HG03108 (cell line): Measurements from ENCODE around the gene KCNV2.
A peak's percentile ranks its signal among the peaks of the same experiment; 100 is the strongest.

Experiments
- ATAC-seq: cut with Tn5 transposase; IDR thresholded peaks from one replicate; pipeline ENCODE4 v1.9.1; 2021; ENCODE audit warnings: moderate library complexity; ENCODE audit not compliant: unreplicated experiment

Gene KCNV2

DNA sequence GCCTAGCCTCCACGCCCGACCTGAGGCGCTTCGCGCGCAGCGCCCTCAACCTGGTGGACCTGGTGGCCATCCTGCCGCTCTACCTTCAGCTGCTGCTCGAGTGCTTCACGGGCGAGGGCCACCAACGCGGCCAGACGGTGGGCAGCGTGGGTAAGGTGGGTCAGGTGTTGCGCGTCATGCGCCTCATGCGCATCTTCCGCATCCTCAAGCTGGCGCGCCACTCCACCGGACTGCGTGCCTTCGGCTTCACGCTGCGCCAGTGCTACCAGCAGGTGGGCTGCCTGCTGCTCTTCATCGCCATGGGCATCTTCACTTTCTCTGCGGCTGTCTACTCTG, 1.4 kb downstream of the KCNV2 start:
- ATAC-seq, result no peak

DNA sequence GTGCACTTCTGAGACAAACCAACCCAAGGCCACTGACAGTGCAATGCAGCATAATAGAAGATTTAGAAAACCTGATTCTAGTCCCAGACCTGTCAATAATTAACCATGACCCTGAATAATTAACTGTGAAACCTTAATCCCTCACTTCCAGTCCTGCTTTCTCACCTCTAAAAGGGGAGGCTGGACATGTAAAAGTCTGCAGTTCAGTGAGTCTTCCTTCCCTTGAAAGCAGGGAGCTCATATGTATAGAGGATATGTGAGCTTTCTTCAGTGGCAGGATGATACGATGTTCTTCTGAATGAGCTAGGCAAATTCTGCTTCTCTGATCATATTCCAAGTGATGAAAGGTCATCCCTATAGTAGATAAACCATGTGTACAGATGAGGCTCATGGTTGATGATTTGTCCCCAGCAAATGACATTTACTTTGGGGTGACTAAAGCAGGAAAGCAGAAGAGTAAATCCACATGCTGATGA, 2.9 kb downstream of the KCNV2 start:
- ATAC-seq, result no peak

DNA sequence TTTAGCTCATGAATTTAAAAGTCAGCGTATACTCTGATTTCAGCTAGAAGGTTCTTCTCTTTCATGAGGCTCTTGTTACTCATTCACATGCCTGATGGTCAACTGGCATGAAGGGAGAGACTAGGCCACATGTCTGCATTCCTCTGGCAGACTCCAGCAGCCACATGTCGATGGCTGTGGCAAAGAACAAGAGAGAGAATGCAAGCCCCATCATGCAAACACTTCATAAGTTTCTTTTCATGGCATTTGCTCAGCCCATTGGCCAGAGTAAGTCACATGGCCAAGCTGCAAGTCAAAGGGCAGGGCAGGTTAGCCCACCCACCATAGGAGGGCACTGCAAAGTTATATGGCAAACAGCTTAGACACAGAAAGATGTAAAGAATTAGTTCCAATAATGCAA, 5.4 kb downstream of the KCNV2 start:
- ATAC-seq, result no peak

DNA sequence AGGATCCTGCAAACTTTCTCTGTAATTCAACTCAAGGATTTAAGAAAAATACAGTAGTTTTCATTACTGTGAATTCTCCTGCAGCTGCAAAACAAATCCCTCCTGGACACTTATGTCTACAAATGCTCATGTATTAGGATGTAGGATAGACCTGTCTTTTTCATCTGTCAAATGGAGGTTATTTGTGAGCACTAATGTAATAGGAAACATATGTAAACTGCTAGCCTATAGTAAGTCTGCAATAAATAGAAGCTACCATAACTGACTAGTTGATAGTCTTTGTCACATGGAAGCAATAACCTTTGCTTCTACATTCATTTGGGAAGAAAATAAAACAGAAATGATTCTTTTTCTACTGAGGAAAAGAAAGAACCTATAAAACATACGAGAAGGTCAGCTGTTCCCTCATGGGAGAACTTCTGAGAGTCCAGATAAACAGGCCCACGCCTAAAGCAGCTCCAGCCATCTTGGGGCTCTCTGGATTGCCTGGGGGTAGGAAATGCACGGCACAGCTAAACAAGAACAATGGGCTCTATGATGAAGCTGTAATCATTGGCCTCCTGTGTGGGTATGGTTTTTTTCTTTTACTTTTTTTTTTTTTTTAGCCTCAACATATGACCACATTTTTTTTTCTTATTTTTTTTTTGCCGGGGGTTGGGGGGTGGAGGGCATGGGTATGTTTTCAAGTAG, 6.2 kb downstream of the KCNV2 start:
- ATAC-seq, result no peak

DNA sequence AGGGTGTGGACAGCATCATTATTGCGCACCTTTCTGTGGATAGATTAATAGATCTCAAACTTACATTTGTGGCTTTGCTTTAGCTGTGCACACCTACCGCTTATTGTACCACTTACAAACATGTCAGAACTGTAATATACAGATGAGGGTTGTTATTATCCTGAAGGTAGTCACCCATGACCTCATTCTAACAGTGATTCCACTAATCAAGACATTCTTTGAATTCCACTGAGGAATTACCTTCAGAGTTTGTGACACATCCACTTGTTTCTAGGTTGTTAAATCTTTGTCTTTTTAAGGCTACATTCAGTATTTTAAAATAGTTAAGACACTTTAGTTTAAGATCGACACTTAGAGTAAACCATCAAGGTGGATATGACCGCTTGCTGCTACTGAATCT, 7.8 kb downstream of the KCNV2 start:
- ATAC-seq, result no peak

DNA sequence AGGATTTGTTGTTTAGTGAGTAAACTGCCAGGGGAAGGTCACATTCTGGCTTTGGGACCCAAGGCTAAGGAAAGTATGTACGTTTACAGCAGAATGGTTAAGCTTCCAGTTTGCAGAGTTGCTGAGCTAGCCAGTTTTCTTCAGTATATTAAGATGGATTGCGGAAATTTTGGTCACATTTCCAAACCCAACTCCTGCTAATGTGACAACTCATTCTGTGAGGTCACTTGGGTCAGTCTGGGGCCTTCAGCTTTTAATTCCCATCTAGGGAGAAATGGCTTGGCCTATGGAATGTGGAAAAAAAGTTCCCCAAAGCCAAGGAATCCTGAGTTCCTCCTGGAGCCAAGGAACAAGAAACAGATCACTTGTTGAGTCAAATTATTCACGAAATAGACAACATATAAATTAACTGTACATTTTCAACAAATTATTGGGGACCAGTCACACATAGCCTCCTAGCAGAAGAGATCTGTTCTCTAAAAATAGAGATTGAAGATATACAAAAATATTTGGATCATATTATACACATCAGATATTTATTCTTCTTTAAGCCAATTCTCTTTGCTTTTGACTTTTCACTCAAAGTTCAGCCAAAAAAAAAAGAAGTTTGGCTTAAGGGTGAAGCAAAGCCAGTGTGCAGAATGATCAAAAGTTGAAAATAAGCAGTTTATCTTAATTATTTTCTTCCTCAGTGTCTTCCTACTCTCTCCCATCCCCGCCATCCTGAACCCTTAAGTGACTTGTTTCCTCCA, 8.8 kb downstream of the KCNV2 start:
- no peak for ATAC-seq

DNA sequence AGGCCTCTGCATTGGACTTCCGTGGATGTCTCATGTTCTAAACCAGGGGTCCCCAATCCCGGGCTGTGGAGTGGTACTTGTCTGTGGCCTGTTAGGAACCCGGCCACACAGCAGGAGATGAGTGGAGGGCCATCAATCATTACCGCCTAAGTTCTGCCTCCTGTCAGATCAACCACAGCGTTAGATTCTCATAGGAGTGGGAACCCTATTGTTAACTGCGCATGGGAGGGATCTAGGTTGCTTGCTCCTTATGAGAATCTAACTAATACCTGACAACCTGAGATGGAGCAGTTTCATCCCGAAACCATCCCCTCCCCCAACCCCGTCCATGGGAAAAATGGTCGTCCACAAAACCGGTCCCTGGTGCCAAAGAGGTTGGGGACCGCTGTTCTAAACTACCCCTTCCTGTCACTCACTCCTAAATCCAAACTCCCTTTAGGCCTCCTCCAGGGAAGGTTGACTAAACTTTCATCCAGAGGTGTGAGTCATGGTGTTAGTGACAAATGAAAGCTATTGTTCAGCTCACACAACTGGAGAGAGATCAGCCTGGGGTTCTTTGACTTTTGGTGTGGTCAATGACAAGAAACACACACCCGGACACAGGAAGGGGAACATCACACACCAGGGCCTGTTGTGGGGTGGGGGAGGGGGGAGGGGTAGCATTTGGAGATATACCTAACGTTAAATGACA, 9.5 kb downstream of the KCNV2 start:
- no peak for ATAC-seq

DNA sequence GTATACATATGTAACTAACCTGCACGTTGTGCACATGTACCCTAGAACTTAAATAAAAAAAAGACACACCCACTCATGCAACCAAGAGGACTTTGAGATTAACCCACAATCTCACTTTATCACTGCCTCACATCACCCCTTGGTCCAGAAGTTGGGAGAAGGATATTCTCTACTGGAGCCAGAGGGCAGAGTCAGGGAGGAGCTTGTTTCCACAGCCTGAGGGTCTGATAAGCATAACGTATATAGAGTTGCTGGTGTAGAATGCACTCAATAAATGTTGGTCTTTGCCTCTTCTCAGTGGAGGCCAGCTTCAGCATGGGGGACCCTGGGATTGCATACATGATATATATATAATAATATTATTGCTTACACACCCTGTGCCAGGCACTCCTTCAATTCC, 10.1 kb downstream of the KCNV2 start:
- ATAC-seq, result no peak

DNA sequence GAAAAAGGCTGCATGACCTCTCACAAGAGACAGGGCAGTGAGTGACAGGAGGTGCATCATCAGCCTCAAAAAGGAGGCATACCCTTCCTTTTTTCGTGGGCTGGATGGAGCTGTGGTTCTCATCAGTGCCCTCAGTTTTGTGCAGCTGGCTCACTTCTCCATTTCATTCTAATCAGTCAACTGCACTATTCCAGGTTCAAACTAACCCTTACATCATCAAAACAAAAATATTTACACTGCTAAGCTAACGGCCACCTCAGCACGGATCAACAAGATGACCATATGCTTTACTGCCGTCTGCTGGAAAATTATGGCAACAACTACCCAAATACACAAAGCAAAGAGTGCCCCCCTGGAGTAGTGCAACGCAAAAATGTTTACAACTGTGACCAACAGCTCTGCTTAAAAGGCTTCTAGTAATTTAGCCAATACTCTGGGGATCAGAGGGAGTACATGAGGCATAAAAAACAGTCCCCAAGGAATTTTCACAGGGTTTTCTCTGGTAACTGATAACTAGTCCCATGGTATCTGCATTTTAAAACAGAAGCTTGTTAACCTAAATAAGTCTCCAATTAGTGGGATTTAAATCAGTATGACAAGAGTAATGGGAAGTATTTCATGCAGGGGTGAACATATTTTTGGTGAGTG, 10.8 kb downstream of the KCNV2 start:
- peak; percentile 80 for ATAC-seq

DNA sequence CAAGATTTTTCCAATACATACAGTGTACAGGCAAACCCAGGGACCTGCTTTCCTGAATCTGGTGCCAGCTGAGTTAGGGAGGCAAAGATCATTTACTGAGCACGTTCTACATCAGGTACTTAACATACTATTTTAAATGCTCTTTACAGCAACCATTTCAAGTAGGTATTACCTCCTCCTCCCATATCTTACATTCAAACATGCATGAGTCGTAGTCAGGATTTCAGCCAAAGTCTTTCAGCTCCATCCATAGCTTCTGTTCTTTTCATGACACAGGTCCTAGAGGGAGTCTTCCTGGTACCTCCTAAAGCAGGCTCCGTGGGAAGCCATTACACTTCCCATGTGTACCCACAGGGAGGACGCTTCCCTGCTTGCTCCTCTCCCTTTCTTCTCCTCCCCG, 11.7 kb downstream of the KCNV2 start:
- no peak for ATAC-seq

DNA sequence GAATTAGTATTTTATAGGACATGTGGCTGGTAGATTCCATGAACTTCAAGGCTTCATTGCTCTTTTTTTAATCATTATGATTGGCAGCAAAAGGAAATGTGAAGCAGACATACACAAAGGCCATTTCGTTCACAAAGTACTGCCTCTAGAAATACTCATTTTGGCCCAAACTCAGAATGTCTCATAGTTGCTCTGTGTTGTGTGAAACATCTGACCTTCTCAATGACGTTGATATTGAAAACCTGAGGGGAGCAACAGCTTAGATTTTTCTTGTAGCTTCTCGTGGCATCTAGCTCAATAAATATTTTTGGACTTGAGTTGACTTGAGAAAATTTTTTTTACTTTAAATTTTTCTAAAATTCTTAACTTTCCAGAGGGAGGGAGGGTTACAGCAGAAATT, 12.4 kb downstream of the KCNV2 start:
- no peak for ATAC-seq

DNA sequence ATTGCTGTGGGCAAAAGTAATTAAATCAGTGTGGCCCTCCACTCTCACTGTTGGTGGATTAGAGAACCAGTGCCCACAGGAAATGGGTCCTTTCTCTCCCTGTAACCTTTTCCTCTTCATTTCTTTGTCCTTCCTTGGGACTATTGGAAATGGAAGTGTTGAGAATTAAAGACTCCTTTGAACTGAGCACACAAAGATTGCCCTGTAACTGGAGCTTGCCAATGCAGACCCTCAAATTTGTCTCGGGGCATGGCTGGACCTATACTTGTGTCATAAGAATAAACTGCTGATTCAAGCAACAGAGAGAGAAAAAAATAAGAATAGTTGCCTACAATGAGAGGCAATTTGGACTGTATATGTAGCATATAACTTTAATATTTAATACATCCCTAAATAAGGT, 13.7 kb downstream of the KCNV2 start:
- no peak for ATAC-seq

DNA sequence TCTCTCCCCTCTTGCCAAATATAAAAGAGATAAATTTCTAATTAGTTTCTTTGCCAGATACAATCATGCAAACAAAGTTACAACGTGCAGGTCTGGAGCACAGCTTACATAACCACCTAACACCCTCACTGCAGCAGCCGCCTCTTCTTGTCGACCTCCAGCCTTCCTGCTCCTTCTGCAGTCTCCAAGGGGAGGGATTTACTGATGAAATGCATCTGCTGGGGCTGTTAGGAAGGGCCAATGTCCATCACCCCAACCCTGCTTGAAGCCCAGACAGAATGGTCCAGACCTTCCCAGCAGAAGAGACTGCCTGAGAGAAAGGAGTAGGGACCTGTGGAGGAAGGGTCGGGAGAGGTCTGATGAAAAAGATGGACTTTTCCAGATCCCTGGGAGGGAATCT, 15.2 kb downstream of the KCNV2 start:
- ATAC-seq, result no peak

DNA sequence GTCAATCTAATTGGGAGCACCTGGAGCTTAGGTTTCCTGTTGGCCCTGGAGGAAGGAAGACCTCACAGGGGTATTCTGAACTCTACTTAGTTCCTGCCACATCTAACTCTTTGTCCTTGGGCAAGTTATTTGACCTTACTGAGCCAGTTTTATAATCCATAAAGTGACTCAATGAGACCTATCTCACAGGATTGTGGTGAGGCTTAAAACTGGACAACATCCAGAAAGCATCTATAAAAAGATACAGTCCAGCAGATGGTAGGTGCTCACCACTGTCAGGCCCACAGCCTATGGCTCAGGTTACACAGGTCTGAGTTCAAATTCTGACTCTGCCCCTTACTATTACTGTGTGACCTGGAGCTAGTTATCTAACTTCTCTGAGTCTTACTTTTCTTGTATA, 23.3 kb downstream of the KCNV2 start:
- no peak for ATAC-seq

DNA sequence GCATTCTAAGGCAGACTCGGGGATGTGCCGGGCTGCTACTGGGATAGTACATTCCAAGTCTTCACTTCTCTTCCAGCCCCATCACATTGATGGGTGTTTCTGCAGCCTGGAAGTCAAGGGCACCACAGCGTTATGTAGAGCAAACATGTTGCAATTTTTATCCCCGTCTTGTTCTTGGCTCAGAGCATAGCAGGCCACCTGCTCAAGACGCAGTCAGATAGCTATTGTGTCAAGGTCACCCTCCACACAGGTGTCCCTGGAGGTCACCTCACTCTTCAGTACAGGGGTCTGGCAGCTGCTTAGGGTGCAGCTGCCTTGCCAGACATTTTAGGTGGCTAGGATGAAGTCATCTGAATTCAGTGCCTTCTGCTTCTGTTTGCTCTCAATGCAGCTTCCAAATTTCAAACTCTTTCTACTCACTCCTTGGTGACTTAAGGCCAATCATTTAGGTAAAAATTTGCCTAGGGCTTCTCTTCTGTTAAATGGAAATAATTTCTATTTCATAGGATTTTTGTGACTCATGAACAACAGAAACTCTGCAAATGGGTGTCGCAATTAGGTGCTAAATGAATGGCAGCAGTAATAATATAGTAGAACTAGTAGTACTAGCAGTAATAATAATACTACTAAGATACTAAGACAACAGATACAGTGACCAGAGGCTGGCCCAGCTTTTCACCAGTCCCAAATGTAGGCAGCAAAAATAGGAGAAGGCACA, 24.3 kb downstream of the KCNV2 start:
- no peak for ATAC-seq

DNA sequence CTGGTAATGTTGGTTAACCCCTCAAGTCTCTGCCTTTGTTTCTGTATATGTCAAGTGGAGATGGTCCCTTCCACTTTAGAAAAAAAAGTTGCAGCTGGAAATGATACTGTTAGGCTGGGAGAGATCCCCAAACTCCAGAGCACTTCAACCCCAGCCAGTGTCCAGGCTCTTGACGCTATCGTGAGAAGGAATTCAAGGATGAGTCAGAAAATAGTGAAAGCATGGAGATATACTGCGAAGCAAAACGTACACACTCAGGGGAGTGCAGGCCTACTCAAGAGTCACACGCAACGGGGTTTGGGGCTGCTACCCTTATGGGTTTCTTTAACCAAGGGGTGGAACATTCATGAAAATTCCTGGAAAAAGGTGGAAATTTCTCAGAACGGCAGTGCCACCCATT, 24.9 kb downstream of the KCNV2 start:
- no peak for ATAC-seq

DNA sequence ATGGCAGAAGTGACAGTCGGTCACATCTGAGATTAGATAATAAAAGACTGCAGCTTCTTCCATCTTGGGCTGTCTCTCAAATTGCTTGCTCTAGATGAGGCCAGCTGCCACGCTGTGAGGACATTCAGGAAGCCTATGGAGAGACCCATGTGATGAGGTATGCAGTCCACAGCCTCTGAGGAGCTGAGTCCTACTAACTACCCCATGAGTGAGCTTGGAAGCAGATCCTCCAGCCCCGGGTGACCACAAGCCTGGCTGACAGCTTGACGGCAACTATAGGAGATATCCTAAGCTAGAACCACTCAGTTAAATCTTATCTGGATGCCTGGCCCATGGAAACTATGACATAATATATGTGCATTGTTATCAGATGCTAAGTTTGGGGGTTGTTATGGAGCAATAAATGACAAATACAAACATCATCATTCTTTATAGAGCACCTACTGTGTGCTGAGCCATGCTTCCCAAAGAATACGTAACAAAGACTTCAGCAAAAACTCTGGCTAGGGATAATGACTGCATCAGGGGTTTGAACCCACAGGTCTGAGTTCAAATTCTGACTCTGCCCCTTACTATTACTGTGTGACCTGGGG, 26.7 kb downstream of the KCNV2 start:
- no peak for ATAC-seq

DNA sequence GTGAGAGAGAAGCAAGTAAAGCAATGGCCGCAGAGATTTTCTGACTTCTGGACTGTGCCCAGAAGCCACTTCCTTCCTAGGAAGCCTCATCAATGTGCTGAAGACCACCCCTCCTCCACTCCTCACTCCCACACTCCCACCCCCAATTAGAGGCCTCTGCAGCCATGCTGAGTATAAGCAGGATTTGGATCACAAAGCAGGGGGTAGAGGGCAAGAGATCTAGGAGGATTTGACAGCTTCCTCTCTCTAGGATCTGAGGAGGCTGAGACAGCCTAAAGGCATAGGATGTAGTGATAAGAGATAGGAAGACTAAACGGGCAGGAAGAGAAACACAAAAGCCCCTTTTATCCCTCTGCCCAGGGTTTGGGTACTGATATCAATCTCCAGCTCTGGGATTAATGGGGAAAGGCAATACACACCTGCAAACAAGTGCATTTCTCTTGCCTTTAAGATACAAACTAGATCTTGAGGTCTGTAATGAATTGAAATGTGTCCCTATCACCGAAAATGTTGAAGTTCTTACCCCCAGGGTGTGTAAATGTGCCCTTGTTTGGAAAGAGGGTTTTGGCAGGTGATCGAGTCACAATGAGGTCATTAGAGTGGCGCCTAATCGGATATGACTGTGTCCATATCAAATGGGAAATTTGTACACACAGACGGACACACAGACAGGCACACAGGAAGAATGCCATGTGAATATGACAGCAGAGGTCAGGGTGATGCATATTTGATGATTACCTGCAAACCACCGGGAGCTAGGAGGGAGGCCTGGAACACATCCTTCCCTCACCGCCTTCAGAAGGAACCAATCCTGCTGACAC, 28.5 kb downstream of the KCNV2 start:
- no peak for ATAC-seq

DNA sequence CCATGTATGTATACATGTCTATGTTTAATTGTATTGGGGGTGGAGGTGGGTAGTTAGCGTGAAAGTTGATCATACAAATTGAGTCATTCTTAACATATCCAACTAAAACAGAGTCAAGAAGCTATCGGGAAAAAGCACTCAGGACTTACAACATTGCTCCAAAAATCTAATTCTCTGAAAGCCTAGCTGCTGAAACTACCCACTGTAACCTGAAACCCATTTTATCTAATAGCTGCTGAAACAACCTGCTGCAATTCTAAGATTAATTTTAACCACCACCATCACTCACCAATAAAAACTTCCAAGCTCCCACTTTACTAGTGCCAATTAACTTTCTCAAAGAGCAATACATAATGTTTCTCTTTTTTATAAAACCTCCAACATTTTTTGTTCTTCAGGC, 32.2 kb downstream of the KCNV2 start:
- ATAC-seq, result no peak

DNA sequence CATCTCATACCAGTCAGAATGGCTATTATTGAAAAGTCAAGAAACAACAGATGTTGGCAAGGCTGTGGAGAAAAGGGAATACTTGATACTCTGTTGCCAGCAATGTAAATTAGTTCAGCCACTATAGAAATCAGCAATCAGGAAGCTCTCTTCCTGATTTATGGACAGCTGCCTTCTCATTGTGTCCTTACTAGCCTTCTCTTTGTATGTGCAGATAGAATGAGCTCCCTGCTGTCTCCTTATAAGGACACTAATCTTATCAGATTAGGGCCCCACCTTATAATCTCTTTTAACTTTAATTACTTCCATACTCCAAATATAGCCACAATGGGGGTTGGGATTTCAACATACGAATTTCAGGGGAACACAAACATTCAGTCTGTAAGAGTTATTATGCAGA, 38.0 kb downstream of the KCNV2 start:
- no peak for ATAC-seq
